Smooth muscle cell (in vitro differentiated cells): Measurements from ENCODE around the gene NCS1. TPM values are rescaled to one million over a fixed set of nuclear protein-coding genes. Genes with fewer than 3 reads are reported as not detected.
"Not testable (repeated sequence)": the region's sequence is repeated elsewhere in the genome, so short reads cannot be mapped to it uniquely, and the experiment has no call there.

Experiments used
- DNase-seq: peaks from one replicate; lab custom pipeline; 2025; ENCODE audit not compliant: unreplicated experiment; lab: John Stamatoyannopoulos, UW
- H2AFZ ChIP-seq: fragments of 200-600 bp; sonication (generic); 2 replicates; pipeline ENCODE4 v1.6.0; 2016; ENCODE audit warnings: antibody characterized with exemption, low read depth, mild to moderate bottlenecking
- H3F3A ChIP-seq: fragments of 200-600 bp; sonication (generic); 2 replicates; pipeline ENCODE4 v1.6.0; 2017; ENCODE audit warnings: antibody characterized with exemption, low read depth
- H3K27ac ChIP-seq: fragments of 200-600 bp; sonication (generic); 2 replicates; pipeline ENCODE4 v1.5.1; 2016; ENCODE audit warnings: low read depth, mild to moderate bottlenecking
- H3K27me3 ChIP-seq: fragments of 200-600 bp; sonication (generic); 2 replicates; pipeline ENCODE4 v1.6.1; 2016; ENCODE audit warnings: low read depth, mild to moderate bottlenecking
- H3K36me3 ChIP-seq: fragments of 200-600 bp; sonication (generic); 2 replicates; pipeline ENCODE4 v1.5.1; 2016; ENCODE audit warnings: low read depth
- H3K4me1 ChIP-seq: fragments of 200-600 bp; sonication (generic); 2 replicates; pipeline ENCODE4 v1.5.1; 2016; ENCODE audit warnings: low read depth
- H3K4me2 ChIP-seq: fragments of 200-600 bp; sonication (generic); 2 replicates; pipeline ENCODE4 v1.6.0; 2016; ENCODE audit warnings: mild to moderate bottlenecking
- H3K4me3 ChIP-seq: fragments of 200-600 bp; sonication (generic); 2 replicates; pipeline ENCODE4 v1.5.1; 2016; ENCODE audit warnings: mild to moderate bottlenecking
- H3K79me2 ChIP-seq: fragments of 200-600 bp; sonication (generic); 2 replicates; pipeline ENCODE4 v1.6.0; 2016; ENCODE audit warnings: low read depth, mild to moderate bottlenecking
- H3K9ac ChIP-seq: fragments of 200-600 bp; sonication (generic); 2 replicates; pipeline ENCODE4 v1.6.0; 2016; ENCODE audit warnings: low read depth
- H3K9me3 ChIP-seq: fragments of 200-600 bp; sonication (generic); replicated peaks from 2 replicates; pipeline ENCODE4 v1.5.1; 2016; ENCODE audit warnings: low read depth
- H4K20me1 ChIP-seq: fragments of 200-600 bp; sonication (generic); 2 replicates; pipeline ENCODE4 v1.6.0; 2016; ENCODE audit warnings: low read depth
- WGBS: methylation state at CpG from one replicate; pipeline ENCODE4 v1.1.7; 2016; ENCODE audit warnings: low lambda C conversion rate; 5-methylcytosine and 5-hydroxymethylcytosine counted together
- polyA plus RNA-seq: library from polyadenylated mRNA; unstranded; fragments of >200 nt; fragmentation: Nextera tagmentation; extraction: Ambion mirVana; gene quantifications from 2 replicates; pipeline ENCODE4 v1.2.1, GENCODE V29; 2016
- total RNA-seq: library from RNA; depleted of rRNA; stranded (reverse); fragments of >200 nt; gene quantifications from 2 replicates; pipeline ENCODE4 v1.2.3, GENCODE V29; 2014
- TF ChIP-seq, protein P1 (sequence below): fragments of 200-600 bp; sonication (generic); IDR thresholded peaks from 2 replicates; pipeline ENCODE4 v1.5.1; 2017; ENCODE audit warnings: borderline replicate concordance, mild to moderate bottlenecking, antibody characterized with exemption; ENCODE audit not compliant: insufficient read depth, poor library complexity, severe bottlenecking

NCS1 gene
- total and polyA plus RNA-seq, 2 experiments from 2014 or later = 28.0 to 59.3 TPM

DNA sequence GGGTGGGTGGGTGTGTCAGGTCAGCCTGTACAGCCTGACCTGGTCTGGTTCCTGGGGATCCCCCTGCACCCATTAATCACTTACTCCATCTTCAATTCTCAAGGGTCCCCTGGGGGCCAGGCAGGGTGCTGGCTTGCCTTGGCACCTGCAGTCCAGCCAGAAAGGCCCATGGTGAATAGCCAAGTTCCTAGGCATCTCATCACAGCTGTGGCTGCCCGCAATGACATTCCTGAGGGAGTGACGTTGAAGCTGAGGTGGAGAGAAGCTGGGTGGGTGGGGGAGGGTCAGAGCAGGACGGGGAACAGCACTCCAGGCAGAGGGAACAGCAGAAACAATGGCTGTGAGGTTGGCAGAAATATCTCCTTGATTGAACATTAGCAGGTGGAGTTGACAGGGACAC lies 103.9 kb downstream of the NCS1 start:
- no peaks in the 10 kb centered on the region for H3K79me2 ChIP-seq
- H4K20me1 ChIP-seq = no peaks in the 10 kb centered on the region
- TF ChIP-seq, protein P1, sequence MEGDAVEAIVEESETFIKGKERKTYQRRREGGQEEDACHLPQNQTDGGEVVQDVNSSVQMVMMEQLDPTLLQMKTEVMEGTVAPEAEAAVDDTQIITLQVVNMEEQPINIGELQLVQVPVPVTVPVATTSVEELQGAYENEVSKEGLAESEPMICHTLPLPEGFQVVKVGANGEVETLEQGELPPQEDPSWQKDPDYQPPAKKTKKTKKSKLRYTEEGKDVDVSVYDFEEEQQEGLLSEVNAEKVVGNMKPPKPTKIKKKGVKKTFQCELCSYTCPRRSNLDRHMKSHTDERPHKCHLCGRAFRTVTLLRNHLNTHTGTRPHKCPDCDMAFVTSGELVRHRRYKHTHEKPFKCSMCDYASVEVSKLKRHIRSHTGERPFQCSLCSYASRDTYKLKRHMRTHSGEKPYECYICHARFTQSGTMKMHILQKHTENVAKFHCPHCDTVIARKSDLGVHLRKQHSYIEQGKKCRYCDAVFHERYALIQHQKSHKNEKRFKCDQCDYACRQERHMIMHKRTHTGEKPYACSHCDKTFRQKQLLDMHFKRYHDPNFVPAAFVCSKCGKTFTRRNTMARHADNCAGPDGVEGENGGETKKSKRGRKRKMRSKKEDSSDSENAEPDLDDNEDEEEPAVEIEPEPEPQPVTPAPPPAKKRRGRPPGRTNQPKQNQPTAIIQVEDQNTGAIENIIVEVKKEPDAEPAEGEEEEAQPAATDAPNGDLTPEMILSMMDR = no peak
- no peak overlapping the region for H3K4me3 ChIP-seq
- DNase-seq = no peak
- peaks cover 4% of the 10 kb centered on the region for H3K27me3 ChIP-seq
- H3K27ac ChIP-seq = no peak overlapping the region
- 51% methylated on average over 3 of the region's 3 CpGs for WGBS
- no peaks in the 10 kb centered on the region for H3K4me1 ChIP-seq
- no peaks in the 10 kb centered on the region for H3K36me3 ChIP-seq
- no peaks in the 10 kb centered on the region for H3F3A ChIP-seq
- H2AFZ ChIP-seq = no peak overlapping the region
- no peak overlapping the region for H3K4me2 ChIP-seq
- no peak overlapping the region for H3K9ac ChIP-seq
- H3K9me3 ChIP-seq = no peaks in the 10 kb centered on the region

DNA sequence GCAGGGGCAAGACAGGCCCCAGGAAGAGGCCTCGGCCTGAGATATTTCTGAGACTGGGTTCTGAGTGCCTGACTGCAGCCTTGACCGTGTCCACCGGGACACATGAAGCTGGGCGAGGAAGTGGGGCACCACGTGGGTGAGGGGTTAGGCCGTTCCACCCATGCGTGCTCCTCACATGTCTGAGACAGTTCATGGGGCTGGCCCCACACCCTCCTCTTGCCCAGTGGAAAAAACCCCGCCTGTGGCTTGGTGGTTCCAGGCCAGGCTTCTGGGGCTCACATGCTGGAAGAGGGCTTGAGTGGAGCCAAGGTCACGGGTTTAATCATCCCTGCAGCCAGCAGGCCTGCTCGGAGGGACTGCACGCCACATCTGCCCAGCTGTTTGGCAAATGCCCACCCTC lies 104.8 kb downstream of the NCS1 start:
- no peak for DNase-seq
- H3K27me3 ChIP-seq = peaks cover 4% of the 10 kb centered on the region
- no peak overlapping the region for H3K4me3 ChIP-seq
- TF ChIP-seq, protein P1 = no peak
- H3K4me1 ChIP-seq = no peaks in the 10 kb centered on the region
- no peaks in the 10 kb centered on the region for H3F3A ChIP-seq
- H3K27ac ChIP-seq = no peak overlapping the region
- H3K79me2 ChIP-seq = no peaks in the 10 kb centered on the region
- no peaks in the 10 kb centered on the region for H3K9me3 ChIP-seq
- 94% methylated on average over 11 of the region's 11 CpGs for WGBS
- H3K9ac ChIP-seq = no peak overlapping the region
- no peaks in the 10 kb centered on the region for H4K20me1 ChIP-seq
- H3K4me2 ChIP-seq = no peak overlapping the region
- no peak overlapping the region for H2AFZ ChIP-seq
- no peaks in the 10 kb centered on the region for H3K36me3 ChIP-seq

DNA sequence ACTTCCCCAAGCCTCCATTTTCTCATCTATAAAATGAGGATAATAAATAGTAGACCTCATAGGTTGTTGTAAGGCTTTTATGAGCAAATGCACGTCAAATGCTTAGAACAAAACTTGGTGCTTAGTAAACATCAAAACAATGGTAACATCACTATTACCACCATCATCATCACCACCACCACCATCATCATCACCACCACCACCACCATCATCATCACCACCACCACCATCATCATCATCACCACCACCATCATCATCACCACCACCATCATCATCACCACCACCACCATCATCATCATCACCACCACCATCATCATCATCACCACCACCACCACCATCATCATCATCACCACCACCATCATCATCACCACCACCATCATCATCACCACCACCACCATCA lies 105.3 kb downstream of the NCS1 start:
- not testable (repeated sequence) for H3K9me3 ChIP-seq, H2AFZ ChIP-seq, H3K27me3 ChIP-seq, H3K36me3 ChIP-seq, H3K4me2 ChIP-seq, H3K4me1 ChIP-seq, H3K27ac ChIP-seq, H3F3A ChIP-seq, DNase-seq, H4K20me1 ChIP-seq, H3K9ac ChIP-seq, H3K4me3 ChIP-seq, H3K79me2 ChIP-seq
- WGBS = 100% methylated on average over 1 of the region's 1 CpG

DNA sequence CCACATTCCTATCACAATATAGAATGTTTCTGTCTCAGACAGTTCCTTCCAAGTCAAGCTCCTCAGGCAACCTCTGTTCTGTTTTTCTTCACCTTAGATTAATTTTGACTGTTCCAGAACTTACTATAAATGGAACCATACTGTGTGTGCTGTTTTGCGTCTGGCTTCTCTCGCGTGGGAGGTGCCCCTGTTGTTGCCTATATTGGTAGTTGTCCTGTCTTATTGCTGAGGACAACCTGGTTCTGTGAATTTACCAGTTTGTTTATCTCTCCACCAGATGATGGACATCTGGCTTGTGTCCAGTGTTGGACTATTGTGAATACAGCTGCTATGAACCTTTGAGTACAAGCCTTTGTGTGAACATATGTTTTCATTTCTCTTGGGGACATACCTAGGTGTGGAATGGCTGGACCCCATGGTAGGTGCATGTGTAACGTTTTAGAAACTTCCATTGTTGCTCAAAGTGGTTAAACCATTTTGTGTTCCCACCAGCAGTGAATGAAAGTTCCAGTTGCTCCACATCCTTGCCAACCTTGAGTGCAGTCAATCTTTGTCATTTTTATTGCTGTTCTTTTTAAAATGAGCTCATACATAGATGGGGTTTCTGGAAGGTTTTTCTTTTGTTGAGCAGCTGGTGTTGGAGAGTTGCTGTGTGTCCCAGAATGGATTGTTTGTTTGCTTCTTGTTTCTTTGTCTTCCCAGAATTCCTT lies 111.5 kb downstream of the NCS1 start:
- 86% methylated on average over 4 of the region's 4 CpGs for WGBS
- Histone ChIP-seq H3K9me3 (no peaks in the 10 kb centered on the region), H3K4me2 (no peak overlapping the region), H3K36me3 (no peaks in the 10 kb centered on the region), H4K20me1 (no peaks in the 10 kb centered on the region), H3K27me3 (peaks cover 42% of the 10 kb centered on the region), H3K79me2 (no peaks in the 10 kb centered on the region), H3K4me3 (no peak overlapping the region), H3K4me1 (no peaks in the 10 kb centered on the region), H2AFZ (no peak overlapping the region), H3F3A (no peaks in the 10 kb centered on the region), H3K9ac (no peak overlapping the region), H3K27ac (no peak overlapping the region)
- TF ChIP-seq, protein P1 = no peak
- DNase-seq = no peak
